Measurements from ENCODE around the gene TBC1D1.

DNA sequence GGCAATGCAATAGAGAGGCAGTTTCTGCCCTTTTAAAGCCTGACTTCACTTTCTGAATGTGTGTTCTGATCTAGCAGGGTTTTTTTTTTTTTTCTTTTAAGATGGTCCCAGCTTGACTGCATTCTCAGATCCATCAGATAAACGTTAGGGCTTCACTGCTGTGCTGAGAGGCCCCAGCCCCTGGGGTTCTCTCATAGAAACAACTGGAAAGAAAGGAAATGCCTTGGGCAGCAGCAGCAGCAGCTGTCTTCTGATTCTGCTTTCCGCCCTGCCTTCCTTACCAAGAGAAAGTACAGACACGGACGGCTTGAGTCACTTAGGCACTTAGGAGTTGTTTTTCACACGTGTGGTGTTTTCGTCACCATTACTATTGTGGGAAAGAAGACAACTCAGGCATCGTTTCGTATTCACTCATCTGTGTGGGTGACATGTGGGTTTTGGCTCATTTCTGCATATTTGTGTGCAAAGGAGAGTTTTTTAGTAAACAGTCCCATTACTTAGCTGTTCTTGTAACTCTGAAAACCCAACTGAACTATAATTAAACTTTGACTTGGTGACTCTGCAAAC is 241.3 kb downstream of the TBC1D1 start:
- TF ChIP-seq, protein P1, sequence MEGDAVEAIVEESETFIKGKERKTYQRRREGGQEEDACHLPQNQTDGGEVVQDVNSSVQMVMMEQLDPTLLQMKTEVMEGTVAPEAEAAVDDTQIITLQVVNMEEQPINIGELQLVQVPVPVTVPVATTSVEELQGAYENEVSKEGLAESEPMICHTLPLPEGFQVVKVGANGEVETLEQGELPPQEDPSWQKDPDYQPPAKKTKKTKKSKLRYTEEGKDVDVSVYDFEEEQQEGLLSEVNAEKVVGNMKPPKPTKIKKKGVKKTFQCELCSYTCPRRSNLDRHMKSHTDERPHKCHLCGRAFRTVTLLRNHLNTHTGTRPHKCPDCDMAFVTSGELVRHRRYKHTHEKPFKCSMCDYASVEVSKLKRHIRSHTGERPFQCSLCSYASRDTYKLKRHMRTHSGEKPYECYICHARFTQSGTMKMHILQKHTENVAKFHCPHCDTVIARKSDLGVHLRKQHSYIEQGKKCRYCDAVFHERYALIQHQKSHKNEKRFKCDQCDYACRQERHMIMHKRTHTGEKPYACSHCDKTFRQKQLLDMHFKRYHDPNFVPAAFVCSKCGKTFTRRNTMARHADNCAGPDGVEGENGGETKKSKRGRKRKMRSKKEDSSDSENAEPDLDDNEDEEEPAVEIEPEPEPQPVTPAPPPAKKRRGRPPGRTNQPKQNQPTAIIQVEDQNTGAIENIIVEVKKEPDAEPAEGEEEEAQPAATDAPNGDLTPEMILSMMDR (IDR thresholded peaks at IDR 0.05; ENCODE audit: low read depth, low read length, poor library complexity, severe bottlenecking): no peak
- TF ChIP-seq EZH2phosphoT487 (IDR thresholded peaks at IDR 0.05; ENCODE audit: borderline replicate concordance, low read length): no peak

All from DOHH2 (cell line).